GM18867 (cell line): ENCODE results near the gene TRMT6.

Source experiments
- ATAC-seq: cut with Tn5 transposase; IDR thresholded peaks from one replicate; pipeline ENCODE4 v1.9.1; 2021; ENCODE audit warnings: mild to moderate bottlenecking, moderate library complexity; ENCODE audit not compliant: unreplicated experiment

The TRMT6 gene

DNA sequence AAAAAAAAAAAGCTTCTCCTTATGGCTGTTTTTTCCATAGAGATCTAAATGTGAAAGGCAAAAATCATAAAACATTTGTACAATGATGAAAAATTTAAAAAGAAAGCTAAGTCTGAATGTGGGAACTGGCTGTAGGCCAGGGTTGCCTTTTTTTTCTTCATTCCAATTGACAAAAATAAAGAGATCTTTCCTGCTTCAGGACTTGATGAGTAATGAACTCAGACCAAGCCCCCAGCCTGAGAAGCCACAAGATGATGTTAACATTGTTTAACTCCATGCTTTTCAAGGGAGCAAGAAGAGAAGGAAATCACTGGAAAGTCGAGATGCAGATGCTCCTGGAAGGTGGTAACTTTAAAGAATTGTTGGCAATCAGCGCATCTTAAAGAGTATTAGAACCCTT, 41.4 kb downstream of the TRMT6 start:
- ATAC-seq = no peak

DNA sequence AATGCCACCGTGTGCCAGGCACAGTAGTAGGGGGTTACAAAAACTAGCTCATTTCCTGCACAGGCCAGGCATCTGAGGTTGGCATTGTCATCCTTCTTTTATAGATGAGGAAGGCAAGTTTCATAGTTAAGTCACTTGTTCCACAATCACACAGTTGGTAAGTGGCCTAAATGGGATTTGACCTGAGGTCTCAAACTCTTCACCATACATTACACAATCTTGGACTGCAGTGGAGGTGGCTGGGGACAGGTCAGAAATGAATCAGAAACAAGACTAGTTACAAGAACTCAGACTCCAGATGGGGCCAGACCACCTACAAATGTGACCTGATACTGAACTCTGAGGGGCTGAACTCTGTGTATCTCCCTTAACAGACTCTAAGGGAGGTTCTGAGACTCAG, 49.4 kb downstream of the TRMT6 start:
- no peak for ATAC-seq

DNA sequence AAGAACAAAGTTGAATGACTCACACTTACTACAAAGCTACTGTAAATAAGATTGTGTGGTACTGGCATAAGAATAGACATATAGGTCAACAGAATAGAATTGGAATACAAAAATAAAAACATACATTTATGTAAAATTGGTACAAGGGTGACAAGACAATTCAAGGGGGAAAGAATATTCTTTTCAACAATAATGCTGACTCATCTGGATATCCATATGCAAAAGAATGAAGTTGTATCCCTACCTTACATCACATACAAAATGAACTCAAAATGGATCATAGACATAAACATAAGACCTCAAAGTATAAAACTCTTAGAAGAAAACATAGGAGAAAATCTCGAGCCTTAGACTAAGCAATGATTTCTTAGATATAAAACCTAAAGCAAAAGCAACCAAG, 50.9 kb downstream of the TRMT6 start:
- ATAC-seq = no peak

DNA sequence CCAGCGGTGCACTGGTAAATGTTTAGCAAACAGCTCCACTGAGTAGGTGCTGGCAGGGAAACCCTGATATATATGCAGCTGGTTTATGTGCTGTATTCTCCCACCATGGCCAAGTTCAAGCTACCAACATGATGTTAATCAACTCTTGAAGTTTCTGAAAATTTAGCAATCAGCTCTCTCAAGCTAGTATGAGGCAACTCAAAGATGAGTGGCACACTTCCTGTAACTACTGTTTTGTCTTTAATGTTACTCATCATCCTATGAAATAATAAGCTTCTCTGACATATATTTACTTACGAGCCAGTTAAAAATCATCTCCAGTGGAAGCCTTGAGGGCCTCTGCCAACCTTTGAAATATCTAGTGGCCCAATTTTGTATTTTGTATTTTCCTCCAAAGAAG, 54.7 kb downstream of the TRMT6 start:
- no peak for ATAC-seq

DNA sequence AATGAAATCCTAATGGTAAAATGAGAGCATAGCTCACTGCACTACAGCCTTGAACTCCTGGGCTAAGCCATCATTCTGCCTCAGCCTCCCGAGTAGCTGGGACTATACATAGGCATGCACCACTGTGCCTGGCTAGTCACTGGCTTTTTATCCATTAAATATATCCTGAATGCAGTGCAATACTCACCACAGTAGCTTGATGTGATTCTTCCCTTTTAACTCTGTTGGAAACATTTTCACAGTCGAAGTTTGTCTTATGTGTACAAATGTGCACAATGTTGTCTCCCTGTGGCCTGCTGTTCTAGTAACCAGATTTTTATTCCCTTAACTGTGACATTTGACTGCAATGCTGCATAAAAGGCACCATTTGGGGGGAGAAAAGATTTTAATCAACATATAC, 56.7 kb downstream of the TRMT6 start:
- ATAC-seq = no peak

DNA sequence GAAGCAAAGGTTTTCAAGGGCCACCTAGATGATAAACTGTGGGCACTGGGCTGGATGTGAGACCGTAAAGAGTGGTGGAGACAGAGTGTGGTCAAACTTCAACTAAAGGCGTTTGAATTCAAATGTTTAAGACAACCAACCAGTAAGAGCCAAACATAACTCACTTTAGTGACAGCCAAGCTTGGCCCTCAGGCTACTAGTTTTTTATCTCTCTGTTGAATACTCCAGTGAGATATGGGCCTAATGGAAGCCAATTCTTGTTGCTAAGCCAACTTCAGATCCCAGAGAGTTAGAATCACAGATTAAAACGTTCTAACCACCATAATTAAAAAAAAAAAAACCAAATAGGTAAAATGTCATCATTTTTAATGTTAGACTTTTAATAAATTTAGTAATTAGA, 57.3 kb downstream of the TRMT6 start:
- no peak for ATAC-seq

DNA sequence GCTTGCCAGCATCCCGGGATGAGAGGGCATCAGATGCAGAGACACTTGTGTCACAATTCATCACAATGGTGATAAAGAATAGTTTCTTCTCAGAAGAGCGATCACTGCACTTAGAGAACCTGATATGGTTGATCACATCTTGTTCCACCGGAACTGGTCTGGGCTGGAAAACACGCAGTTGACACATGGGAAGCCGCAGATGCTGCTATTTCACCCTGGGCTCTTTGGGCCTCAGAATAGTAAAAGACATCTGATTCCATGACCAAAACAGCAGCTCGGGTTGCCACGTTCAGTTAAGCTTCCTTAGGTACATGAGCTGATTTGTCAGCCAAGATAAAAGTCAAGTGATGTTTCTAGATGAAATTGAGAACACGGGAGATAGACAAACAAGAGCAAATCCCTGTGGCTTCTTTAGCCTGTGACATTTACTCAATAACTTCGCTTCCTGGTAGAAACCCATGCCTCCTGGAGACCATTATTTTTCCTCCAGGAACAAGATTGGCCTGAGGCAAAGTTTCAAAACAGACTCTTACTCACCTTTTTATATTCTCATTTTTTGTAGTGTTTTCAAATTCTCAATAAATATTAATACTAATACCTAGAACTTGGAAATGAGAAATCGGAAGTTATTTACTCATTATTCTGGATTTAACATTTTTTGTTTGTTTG, 59.4 kb downstream of the TRMT6 start:
- ATAC-seq = no peak

DNA sequence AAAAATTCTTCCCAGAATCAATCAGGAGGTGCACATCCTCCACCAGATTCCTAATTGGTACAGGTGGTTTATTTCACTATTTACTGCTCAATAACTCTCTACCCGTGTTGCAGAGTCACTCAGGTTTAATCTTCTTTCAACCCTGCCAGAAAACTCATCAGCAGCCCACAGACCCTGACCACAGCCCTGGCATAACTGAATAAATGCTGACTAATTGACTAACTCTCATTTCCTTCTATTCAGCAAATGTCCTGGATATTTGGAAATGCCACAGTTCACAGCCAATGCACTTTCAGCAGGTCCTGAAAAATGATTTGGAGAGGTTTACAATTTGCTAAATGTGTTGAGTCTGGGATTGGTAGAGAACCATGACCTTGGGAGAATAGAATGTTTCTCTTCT, 62.3 kb downstream of the TRMT6 start:
- ATAC-seq = no peak

DNA sequence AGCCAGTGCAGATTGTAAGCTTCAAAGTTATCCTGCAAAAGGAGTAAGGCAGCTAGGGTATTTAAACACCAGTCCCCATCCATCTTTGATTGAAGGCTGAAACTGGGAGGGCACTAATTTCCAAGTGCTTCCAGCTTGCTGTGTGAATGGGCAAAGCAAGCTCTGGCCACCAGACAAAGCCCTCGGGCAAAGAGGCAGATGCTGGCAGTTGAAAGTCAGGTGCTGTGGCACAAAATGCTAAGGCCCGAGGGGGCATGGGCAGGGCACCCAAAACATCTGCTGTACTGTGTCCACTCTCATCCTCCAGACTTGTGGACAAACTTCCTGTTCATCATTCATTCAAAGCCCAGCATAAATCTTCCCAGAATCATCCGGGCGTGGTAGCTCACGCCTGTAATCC, 62.9 kb downstream of the TRMT6 start:
- ATAC-seq = no peak
